MCF 10A (cell line): Measurements from ENCODE around the gene CNOT4. TPM values are rescaled to one million over a fixed set of nuclear protein-coding genes. Genes with fewer than 3 reads are reported as not detected.

Experiments
- BruUV-seq: library from RNA; stranded (reverse); fragments of 400-500 nt; replicated peaks from 2 replicates; lab custom pipeline; 2021; lab: Mats Ljungman, UMichigan
- CTCF ChIA-PET: fragments of 300-600 bp; sonication (Branson Sonifier 250); formaldehyde crosslinking; extraction: SDS; loops from one replicate; lab custom pipeline; 2021; ENCODE audit warnings: antibody characterized with exemption, inconsistent platforms; lab: Yijun Ruan, JAX
- POLR2A ChIA-PET: fragments of 300-600, 350-650 bp; sonication (Branson Sonifier 250); formaldehyde crosslinking; extraction: SDS; loops from one replicate; lab custom pipeline; 2020; ENCODE audit warnings: antibody characterized with exemption, inconsistent platforms; lab: Yijun Ruan, JAX
- DNase-seq: peaks from one replicate; pipeline ENCODE4 v3.0.0-alpha.2; 2018; ENCODE audit not compliant: unreplicated experiment
- H3K27ac Mint-ChIP-seq: one replicate; pipeline ENCODE4 v1.8.0; 2022; ENCODE audit warnings: mild to moderate bottlenecking, low read depth, mixed read lengths; ENCODE audit not compliant: unreplicated experiment
- H3K27me3 Mint-ChIP-seq: one replicate; pipeline ENCODE4 v1.8.0; 2022; ENCODE audit warnings: mixed read lengths; ENCODE audit not compliant: insufficient read depth, unreplicated experiment
- H3K36me3 Mint-ChIP-seq: one replicate; pipeline ENCODE4 v1.8.0; 2022; ENCODE audit warnings: mild to moderate bottlenecking, moderate library complexity, mixed read lengths; ENCODE audit not compliant: insufficient read depth, unreplicated experiment
- H3K4me1 Mint-ChIP-seq: one replicate; pipeline ENCODE4 v1.8.0; 2022; ENCODE audit warnings: mixed read lengths; ENCODE audit not compliant: insufficient read depth, unreplicated experiment
- H3K4me3 Mint-ChIP-seq: one replicate; pipeline ENCODE4 v1.8.0; 2022; ENCODE audit warnings: mild to moderate bottlenecking, moderate library complexity, mixed read lengths; ENCODE audit not compliant: unreplicated experiment
- H3K9me3 Mint-ChIP-seq: one replicate; pipeline ENCODE4 v1.8.0; 2022; ENCODE audit warnings: mixed read lengths; ENCODE audit not compliant: unreplicated experiment
- intact Hi-C: fragments of 100-400 bp; cut with micrococcal nuclease; formaldehyde crosslinking; loops from 2 replicates; pipeline ENCODE4 v1.14.1; 2022
- total RNA-seq: library from RNA; stranded (reverse); gene quantifications from 2 replicates; pipeline ENCODE4 v1.2.3, GENCODE V29; 2022
- TF ChIP-seq, protein P1 (sequence below): fragments of 200-600 bp; IDR thresholded peaks from one replicate; pipeline ENCODE4 v1.8.0; 2022; ENCODE audit warnings: antibody characterized with exemption, mild to moderate bottlenecking; ENCODE audit not compliant: unreplicated experiment

Gene CNOT4
- total RNA-seq, 1 experiment from 2014 or later, result 18.5 TPM

DNA sequence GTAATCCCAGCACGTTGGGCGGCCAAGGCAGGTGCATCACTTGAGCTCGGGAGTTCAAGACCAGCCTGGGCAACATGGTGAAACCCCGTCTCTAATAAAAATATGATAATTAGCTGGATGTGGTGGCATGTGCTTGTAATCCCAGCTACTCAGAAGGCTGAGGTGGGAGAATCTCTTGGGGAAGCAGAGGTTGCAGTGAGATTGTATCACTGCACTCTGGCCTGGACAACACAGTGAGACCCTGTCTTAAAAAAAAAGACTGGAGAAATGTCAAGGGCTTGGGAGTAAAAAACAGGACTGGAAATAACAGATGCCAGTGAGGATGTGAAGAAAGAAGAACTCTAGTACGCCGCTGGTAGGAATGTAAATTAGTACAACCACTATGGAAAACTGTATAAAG is 31.1 kb upstream of the CNOT4 start:
- CTCF ChIA-PET, result interaction anchor here (0.8 to 1.1 kb wide), 2 partner anchors 19 to 80 kb away, joined by 3 to 4 read pairs; no protein-coding TSS in a partner anchor

DNA sequence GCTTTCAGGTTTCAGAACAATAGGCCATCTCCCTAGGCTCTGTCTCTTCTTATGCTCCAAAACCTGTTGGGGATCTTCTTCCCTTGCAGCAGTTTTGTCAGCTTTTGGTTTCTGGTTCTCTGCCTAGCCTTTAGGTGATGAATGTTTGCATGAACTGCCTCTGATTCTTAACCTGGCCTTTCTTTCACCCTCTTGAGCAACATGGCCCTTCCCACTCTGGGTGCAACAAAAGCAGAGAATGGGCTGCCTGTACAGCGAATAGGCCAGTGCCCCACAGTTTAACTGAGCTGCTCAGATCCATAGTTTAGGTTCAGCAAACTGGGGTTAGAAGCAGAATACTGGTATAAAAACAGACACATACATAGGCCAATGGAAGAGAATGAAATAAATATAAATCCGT is 29.7 kb upstream of the CNOT4 start:
- DNase-seq, result no peak
- POLR2A ChIA-PET, result no interaction called here
- Mint-ChIP-seq H3K36me3 (no peaks in the 10 kb centered on the region), H3K27ac (no peak overlapping the region), H3K4me3 (no peak overlapping the region), H3K4me1 (peaks cover 6% of the 10 kb centered on the region), H3K9me3 (no peaks in the 10 kb centered on the region), H3K27me3 (no peaks in the 10 kb centered on the region)
- CTCF ChIA-PET, result interaction anchor here (1.1 kb wide), 1 partner anchor 20 kb away, joined by 3 read pairs; no protein-coding TSS in a partner anchor
- intact Hi-C loops, result no loop called here
- no TSS peak for BruUV-seq
- TF ChIP-seq, protein P1, sequence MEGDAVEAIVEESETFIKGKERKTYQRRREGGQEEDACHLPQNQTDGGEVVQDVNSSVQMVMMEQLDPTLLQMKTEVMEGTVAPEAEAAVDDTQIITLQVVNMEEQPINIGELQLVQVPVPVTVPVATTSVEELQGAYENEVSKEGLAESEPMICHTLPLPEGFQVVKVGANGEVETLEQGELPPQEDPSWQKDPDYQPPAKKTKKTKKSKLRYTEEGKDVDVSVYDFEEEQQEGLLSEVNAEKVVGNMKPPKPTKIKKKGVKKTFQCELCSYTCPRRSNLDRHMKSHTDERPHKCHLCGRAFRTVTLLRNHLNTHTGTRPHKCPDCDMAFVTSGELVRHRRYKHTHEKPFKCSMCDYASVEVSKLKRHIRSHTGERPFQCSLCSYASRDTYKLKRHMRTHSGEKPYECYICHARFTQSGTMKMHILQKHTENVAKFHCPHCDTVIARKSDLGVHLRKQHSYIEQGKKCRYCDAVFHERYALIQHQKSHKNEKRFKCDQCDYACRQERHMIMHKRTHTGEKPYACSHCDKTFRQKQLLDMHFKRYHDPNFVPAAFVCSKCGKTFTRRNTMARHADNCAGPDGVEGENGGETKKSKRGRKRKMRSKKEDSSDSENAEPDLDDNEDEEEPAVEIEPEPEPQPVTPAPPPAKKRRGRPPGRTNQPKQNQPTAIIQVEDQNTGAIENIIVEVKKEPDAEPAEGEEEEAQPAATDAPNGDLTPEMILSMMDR, result no peak

More for the DNA sequence above, 31.1 kb upstream of the CNOT4 start:
- Mint-ChIP-seq H3K36me3 (no peaks in the 10 kb centered on the region), H3K9me3 (no peaks in the 10 kb centered on the region), H3K27ac (no peak overlapping the region), H3K27me3 (no peaks in the 10 kb centered on the region), H3K4me3 (no peak overlapping the region), H3K4me1 (peaks cover 5% of the 10 kb centered on the region)
- no peak for DNase-seq
- POLR2A ChIA-PET, result interaction anchor here (0.6 kb wide), 1 partner anchor 69 kb away, joined by 5 read pairs; no protein-coding TSS in a partner anchor
- intact Hi-C loops, result no loop called here
- BruUV-seq, result no TSS peak
- TF ChIP-seq, protein P1, result no peak

DNA sequence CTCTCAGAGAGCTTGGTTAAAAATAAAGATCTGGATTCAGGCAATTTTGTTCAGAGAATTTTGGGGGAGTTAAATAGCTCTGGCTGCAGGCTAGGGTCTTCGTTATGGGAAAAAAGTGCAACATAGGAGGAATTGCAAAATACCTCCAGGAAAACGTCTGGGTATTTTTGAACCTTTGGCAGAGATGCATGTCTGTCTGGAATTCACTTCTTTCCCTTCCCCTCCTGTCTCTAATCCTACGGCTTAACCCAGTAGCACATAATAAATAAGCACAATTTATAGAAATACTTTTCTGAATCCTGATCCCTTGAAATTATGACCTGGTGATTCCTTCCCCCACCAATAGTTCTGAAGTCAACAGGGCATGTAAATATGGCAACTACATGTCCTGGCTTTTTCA is 28.5 kb upstream of the CNOT4 start:
- Mint-ChIP-seq H3K4me1 (peaks cover 6% of the 10 kb centered on the region), H3K27me3 (no peaks in the 10 kb centered on the region), H3K36me3 (no peaks in the 10 kb centered on the region), H3K27ac (no peak overlapping the region), H3K9me3 (no peaks in the 10 kb centered on the region), H3K4me3 (no peak overlapping the region)
- TF ChIP-seq, protein P1, result no peak
- BruUV-seq, result no TSS peak
- ChIA-PET POLR2A (no interaction called here), CTCF (no interaction called here)
- no peak for DNase-seq
- intact Hi-C loops, result no loop called here

DNA sequence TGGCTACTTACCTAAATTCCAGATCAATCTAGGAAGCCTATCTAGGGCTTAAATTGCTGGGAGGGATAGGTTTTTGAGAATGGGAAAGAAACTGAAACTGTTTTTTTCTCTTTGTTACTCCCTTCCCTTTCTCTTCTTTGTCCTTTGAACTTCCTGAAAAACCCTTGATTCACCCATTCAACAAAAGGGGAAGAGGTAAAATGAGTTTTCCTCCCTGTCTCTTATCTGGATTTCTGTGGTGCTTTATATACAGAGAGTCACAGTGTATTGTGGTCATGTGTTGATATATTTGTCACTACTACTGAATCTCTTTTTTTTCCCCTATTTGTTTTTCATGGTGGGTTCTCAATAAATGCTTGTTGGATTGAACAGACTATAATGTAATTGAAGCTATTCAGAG is 28.0 kb upstream of the CNOT4 start:
- CTCF ChIA-PET, result no interaction called here
- H3K4me3 Mint-ChIP-seq, result no peak overlapping the region
- H3K27ac Mint-ChIP-seq, result no peak overlapping the region
- TF ChIP-seq, protein P1, result no peak
- intact Hi-C loops, result no loop called here
- H3K9me3 Mint-ChIP-seq, result no peaks in the 10 kb centered on the region
- no peak for DNase-seq
- H3K27me3 Mint-ChIP-seq, result no peaks in the 10 kb centered on the region
- peaks cover 6% of the 10 kb centered on the region for H3K4me1 Mint-ChIP-seq
- no peaks in the 10 kb centered on the region for H3K36me3 Mint-ChIP-seq
- POLR2A ChIA-PET, result no interaction called here
- no TSS peak for BruUV-seq
